GM12873 (cell line): ENCODE results near the gene B4GALNT2.

Experiments
- CTCF ChIP-seq: IDR thresholded peaks from 2 replicates; pipeline ENCODE4 v1.5.1; 2012; ENCODE audit warnings: low read depth, mild to moderate bottlenecking, moderate library complexity, low read length, control low read depth; ENCODE audit not compliant: insufficient read depth; ENCODE audit errors: missing control alignments

Gene B4GALNT2

GRCh38 chr17:49111934-49112333 lies 20.6 kb upstream of the B4GALNT2 start:
- no peak for TF ChIP-seq CTCF

DNA sequence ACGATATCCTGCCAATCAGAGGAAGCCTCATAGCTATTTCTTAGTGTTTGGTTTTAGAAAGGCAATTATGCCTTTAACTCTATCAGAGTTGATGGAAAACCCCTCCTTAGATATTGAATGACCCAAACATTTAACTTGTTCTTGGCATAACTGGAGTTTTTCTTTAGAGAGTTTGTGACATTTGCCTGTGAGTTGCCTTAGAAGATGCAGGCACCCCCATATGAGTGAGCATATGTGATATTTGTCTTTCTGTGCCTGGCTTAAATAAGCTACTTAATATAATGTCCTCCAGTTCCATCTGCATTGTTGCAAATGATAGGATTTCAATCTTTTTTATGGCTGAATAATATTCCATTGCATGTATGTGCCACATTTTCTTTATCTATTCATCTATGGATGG lies 19.6 kb upstream of the B4GALNT2 start:
- no peak for TF ChIP-seq CTCF

GRCh38 chr17:49114703-49115102 lies 17.9 kb upstream of the B4GALNT2 start:
- no peak for TF ChIP-seq CTCF

- no peak for TF ChIP-seq CTCF
Observed at GRCh38 chr17:49117587-49118230, 14.9 kb upstream of the B4GALNT2 start.

DNA sequence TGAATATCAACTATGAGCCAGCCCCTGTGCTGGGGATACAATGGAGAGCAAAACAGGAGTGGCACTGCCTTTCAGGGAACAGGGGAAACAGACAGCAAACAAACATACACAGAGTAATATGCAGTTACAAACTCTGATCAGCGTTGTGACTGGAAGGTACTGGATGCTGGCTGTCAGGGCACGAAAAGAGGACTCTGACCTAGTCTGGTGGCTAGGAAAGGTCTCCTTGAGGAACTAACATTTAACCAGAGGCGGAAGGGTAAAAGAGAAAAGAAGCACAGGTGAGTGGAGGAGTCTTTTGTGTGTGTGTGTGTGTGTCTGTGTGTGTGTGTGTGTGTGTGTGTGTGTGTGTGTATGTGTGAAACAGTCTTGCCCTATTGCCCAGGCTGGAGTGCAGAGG lies 12.4 kb upstream of the B4GALNT2 start:
- no peak for TF ChIP-seq CTCF

GRCh38 chr17:49121696-49122292 lies 10.8 kb upstream of the B4GALNT2 start:
- TF ChIP-seq CTCF = no peak

DNA sequence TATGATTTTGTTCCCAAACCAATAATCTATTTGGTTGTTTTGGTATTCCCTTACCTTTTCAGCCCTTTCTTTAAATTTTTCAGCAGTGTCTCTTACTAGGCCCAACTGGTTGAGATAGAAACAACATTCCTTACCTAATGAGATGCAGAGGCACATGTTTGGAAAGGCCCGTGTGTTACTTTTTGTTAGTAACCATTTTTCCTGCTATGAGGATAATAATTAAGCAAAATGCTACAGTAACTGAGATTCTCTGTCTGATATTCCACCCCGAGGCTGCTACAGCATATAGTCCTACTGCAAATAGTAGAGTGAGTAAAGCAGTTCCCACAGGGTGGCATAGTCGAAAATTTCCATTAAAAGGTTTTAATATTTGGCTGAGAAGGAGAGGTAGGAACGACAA lies 10.0 kb upstream of the B4GALNT2 start:
- TF ChIP-seq CTCF = no peak

- no peak for TF ChIP-seq CTCF
Observed at GRCh38 chr17:49123061-49123460, 9.5 kb upstream of the B4GALNT2 start.
